ENCODE data around the gene HDAC3.

Gene HDAC3

GRCh38 chr5:141657937-141658545 is 21.4 kb upstream of the HDAC3 start:
- no peak for DNase-seq

DNA sequence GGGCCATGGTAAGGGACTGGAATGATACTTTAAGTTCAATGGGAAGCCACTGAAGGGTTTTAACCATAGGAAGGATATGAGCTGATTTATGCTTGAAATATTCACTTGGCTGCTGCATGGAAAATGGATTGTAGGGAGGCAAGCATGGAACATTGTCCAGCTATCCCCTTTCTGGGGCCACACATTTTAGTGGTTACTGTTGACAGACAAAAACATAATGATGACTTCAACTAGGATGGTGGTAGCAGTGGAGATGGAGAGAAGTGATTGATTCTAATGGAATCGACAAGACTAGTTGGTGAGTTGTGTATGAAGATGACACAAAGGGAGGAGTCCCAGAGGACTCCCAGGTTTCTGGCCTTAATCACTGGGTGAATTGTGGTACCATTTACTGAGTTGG is 20.8 kb upstream of the HDAC3 start:
- DNase-seq = no peak

GRCh38 chr5:141656396-141656795 is 19.7 kb upstream of the HDAC3 start:
- DNase-seq = no peak

DNA sequence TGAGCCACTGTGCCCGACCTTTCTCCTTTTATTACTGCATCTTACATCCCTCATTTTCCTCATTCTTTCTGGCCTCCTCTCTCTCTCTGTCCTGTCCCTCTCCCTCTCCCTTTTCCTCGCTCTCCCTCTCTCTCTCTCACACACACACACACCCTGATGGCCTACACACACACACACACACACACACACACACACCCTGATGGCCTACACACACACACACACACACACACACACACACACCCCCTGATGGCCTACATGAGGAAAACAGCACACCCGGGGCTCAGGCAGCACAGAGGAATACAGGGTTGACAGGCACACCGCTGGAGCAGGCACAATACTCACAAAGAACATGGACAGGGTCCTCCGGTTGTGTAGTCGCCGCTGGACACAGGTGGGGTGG is 18.4 kb upstream of the HDAC3 start:
- no peak for DNase-seq

GRCh38 chr5:141654298-141654697 is 17.6 kb upstream of the HDAC3 start:
- no peak for DNase-seq

DNA sequence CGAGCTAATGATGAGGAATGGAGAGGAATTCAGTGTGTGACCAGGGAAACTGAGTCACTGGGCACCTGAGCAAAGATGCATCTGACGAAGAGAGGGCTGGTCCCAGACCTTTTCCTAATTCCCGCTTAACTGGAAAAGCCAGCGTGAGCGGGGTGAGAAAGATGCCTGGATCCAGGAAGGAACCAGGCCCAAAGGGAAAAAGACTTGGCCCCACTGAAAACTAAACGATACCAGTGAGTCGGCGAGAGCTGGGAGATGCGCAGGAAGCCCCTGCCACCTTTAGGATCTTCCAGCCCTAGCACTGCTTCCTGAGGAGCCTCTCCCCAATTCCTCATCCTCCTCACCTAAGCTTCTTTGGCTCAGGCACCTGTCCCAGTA is 15.1 kb upstream of the HDAC3 start:
- no peak for DNase-seq

GRCh38 chr5:141650851-141651727 is 14.4 kb upstream of the HDAC3 start, which contains the start of gene FCHSD1:
Gene FCHSD1, minus strand, starts transcription at chr5:141651418. Its CDS starts 50 bp downstream, at chr5:141651368.
- DNase-seq = peak; percentile 82

DNA sequence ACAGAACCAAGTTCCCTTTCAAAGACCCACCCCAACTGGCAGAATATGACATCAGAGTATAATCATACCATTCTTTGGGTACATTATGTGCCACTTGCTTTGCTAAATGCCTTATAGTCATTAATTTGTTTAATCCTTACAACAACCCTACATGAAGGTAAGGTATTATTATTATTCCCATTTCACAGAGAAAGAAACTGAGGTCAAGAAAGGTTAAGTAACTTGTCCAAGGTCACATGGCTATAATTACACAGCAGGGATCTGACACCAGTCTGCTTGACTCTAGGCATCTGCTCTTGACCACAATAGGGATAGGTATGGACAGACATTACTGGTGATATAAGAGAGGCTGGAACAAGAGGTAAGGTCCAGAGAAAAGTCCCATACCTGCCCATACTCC is 13.3 kb upstream of the HDAC3 start:
- no peak for DNase-seq

DNA sequence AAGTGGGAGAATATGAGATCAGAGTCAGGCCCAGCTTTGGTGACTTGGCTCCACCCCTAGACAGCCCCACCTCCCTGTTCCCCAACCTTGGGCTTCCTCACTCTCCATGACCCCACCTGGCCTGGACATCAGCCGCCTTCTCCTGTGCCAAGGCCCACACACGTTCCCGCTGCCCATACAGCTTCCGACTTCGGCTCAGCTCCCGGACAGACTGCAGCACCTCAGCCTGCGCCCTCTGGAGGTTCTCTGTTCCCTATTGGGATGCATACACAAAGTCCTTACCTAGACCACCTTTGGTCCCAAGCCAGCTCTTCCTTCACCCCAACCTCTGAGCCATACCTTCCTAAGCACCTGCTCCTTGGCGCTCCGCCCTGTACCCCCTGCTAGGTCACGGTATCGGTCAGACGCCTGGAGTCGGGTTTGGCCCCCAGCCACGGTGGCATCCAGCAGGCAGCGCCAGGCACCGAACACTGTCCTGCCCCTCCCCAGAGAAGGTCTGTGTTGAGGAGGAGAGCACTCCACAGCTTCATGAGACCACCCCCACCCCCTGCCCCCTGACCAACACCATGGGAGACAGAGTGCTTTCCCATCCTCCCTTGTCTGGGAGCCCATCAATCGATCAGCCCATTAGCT is 12.5 kb upstream of the HDAC3 start:
- no peak for DNase-seq

DNA sequence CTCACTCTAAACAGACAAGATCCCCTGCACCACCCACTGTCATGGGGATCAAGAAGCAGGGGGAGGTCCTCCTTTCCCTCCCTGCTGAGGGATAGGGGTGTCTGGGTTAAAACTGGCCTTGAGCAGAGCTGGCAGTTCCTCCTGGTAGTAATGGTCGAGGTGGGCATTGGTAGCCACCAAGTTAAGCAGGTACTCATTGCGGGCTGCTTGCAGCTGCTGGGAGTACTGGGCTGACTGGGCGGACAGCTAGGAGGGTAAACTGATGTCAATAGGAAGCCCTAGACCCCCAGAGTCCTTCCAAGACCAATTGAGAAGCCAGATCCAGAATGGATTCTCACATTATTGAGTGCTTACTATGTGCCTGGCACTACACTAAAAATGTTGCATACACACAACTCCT is 11.2 kb upstream of the HDAC3 start:
- no peak for DNase-seq

DNA sequence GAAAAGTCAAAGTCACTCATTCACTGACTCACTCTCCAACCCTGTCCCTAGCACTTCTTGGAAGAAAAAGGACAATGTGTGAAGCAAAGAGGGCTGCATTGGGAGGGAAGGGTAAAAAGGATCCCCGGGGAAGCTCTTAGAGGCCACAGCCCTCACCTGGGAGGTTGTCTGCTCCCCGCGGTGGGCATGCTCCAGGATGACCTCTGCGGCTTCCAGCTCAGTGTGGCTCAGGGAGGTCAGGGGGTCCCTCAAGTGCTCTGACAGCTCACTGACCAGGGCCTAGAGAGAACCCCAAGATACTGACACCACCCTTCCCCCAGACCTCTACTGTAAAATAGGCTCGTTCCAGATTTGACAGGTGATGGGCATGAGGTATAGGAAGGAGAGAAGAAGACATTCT is 10.6 kb upstream of the HDAC3 start:
- DNase-seq = no peak

DNA sequence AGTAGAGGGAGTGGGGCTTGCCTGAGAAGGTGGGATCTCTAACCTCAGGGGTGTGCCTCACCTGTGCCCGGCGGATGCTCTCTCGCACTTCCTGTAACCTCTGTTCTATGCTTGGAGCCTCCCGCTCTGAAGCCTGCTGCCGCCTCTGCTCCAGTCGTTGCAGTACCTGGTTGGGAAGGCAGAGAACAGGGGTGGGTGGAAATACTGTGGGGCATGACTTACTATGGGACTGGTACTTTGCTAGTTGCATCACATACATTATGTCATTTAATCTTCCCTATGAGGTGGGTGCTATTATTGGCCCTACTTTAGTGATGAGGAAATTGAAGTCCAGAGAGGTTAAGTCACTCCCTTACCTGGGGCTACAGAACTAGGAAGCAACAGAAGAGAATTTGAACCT is 9.4 kb upstream of the HDAC3 start:
- DNase-seq = no peak

GRCh38 chr5:141641634-141642267 is 5.1 kb upstream of the HDAC3 start:
- DNase-seq = no peak

DNA sequence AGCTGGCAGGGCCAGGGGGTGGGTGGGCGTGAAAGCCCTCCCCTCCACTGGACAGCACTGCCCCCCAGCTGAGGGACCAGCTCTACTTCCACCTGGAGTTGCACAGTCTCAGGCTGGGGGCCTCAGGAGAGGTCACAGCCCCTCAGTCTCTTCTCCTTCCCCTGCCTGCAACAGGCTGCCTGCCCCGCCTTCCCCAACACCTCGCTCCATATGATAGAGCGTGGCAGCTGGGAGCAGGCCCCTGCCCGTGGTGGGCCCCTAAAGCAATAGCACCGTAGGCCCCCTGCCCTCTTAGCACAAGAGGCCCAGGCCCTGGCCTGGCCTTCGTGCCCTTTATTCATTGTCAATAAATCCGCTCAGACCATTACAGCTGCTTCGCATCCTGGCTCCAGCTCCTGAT is 4.0 kb upstream of the HDAC3 start:
- DNase-seq = no peak

DNA sequence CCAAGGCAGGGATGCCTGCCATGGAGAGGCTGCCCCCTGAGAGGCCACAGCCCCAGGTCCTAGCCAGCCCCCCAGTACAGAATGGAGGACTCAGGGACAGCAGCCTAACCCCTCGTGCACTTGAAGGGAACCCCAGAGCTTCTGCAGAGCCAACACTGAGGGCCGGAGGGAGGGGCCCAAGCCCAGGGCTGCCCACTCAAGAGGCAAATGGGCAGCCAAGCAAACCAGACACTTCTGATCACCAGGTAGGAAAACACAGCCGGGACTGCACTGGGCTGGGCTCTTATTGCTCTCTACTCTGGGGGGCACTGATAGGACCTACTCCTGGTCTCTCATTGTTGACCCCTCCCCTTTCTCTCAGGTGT is 3.4 kb upstream of the HDAC3 start:
- DNase-seq = no peak

GRCh38 chr5:141639357-141640050 is 2.9 kb upstream of the HDAC3 start:
- no peak for DNase-seq

- no peak for DNase-seq
Observed at GRCh38 chr5:141638771-141639170, 2.1 kb upstream of the HDAC3 start.

DNA sequence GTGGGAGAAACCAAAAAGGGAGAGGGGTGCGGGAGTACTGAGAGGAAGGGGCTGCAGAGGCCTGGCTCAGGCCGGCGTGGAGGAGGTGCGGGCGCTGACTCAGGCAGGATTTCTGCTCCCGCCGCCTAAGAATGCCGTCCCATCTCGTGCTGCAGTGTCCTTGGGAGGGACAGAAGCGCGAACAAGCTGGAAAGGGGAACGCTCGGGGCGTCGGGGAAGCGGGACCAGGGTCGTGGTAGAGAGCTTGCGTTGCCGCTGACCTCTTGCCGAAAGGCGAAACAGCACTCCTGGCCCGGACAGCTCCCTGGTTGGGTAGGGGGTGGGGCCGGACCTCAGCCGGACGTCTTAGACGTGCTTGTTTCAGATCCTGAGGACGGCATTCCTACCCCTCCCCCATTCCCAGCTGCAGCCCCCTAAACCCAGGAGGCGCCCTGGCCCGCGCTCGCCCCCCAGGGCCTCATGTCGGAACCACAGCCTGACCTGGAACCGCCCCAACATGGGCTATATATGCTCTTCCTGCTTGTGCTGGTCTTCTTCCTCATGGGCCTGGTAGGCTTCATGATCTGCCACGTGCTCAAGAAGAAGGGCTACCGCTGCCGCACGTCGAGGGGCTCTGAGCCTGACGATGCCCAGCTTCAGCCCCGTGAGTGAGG is 1.2 kb upstream of the HDAC3 start:
- DNase-seq = peak; percentile 67

DNA sequence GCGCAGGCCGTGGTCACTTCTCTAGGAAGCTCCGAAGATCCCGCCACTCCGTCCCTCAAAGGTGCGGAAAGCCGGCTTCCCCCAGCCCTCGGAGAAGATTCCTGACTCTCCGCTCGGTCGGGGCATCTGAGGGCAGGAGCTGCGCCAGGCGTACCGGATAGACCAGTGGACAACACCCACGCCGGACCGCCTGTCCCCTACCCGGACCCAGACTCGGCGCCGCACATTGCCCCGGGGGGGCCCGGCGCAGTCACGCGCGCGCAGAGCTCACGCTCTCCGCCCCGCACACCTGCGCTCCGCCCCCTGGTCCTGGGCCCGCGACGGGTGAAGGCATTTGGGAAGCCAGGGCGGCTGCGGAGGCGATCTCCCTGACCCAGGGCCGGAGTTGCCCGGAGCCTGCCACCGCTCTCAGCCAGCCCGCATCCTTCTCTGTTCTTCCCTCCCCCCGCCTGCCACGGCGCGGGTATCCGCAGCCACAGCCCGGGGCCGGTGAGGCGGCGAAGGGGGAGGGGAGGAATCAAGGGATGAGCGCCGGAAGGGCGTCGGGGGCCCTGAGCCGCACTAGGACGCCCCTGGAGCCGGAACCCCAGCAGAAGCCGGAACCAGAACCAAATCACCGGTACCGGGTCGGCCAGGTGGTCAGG is 596 bp upstream of the HDAC3 start:
- peak; percentile 73 for DNase-seq

DNA sequence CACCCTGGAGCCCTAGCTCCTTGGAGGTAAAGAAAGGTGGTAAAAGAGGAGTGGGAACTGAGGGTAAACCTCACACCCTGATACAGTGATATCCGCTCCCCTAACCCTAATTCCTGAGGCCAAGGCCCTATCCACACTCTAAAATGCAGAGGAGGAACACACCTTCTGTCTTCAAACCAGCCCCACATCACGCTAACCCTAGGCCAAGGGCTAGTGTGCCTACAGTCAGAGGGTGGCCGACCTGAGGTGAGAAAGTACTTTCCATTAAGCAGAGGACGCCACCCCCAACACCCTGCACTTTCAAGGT is 590 bp downstream of the HDAC3 start:
- DNase-seq = no peak

- DNase-seq = no peak
Observed at GRCh38 chr5:141635646-141636045, 1.0 kb downstream of the HDAC3 start.

GRCh38 chr5:141634720-141635119 is 1.9 kb downstream of the HDAC3 start:
- DNase-seq = no peak

Measured in activated T-cell treated with anti-CD3 and anti-CD28 coated beads, Interleukin-2, amount 50 U/mL, for 1 hour (primary cell).